ENCODE results near the gene PABPC3. TPM values are rescaled to one million over a fixed set of nuclear protein-coding genes. Genes with fewer than 3 reads are reported as not detected.

Gene PABPC3
- polyA plus RNA-seq, 1 of the 3 experiments (the other 2 are of a cell fraction) = 0.02 TPM

- no peak overlapping the region for H3K9ac ChIP-seq
- ChIA-PET POLR2A (no interaction called here), CTCF (no interaction called here)
- no peaks in the 10 kb centered on the region for H3K9me3 ChIP-seq
- H4K20me1 ChIP-seq (ENCODE audit: insufficient read depth) = no peaks in the 10 kb centered on the region
- WGBS (ENCODE audit: low lambda C conversion rate) = 44% methylated on average over 5 of the region's 5 CpGs
- H2AFZ ChIP-seq (ENCODE audit: low read depth) = no peak overlapping the region
- no peak overlapping the region for H3K27ac ChIP-seq (ENCODE audit: low read depth in 2 of 2, low read length in 1 of 2)
- no peaks in the 10 kb centered on the region for H3F3A ChIP-seq (replicated peaks; ENCODE audit: insufficient read depth)
- no peak for DNase-seq
- H3K9me2 ChIP-seq = no peaks in the 10 kb centered on the region
- H3K4me3 ChIP-seq (ENCODE audit: low read depth in 2 of 2, low read length in 1 of 2) = no peak overlapping the region
- H3K79me2 ChIP-seq (ENCODE audit: insufficient read depth) = no peaks in the 10 kb centered on the region
- no peaks in the 10 kb centered on the region for H3K4me1 ChIP-seq (ENCODE audit: control insufficient read depth in 1 of 2, insufficient read depth in 2 of 2, low read depth in 1 of 2, low read length in 1 of 2)
- H3K4me2 ChIP-seq = no peak overlapping the region
- no peak for TF ChIP-seq MEF2A (IDR thresholded peaks at IDR 0.05; ENCODE audit: borderline replicate concordance, low read depth)
- TF ChIP-seq CHD2 (IDR thresholded peaks at IDR 0.05; ENCODE audit: low read length, partially characterized antibody) = no peak
- TF ChIP-seq YY1 (IDR thresholded peaks at IDR 0.05; ENCODE audit: low read depth) = no peak
- no peak for TF ChIP-seq TCF12 (IDR thresholded peaks at IDR 0.05)
- no peak for TF ChIP-seq FOXJ3 (CRISPR knock-in tag; IDR thresholded peaks at IDR 0.05)
- TF ChIP-seq MAX (IDR thresholded peaks at IDR 0.05; ENCODE audit: low read depth) = no peak
- TF ChIP-seq IRF3 (IDR thresholded peaks at IDR 0.05; ENCODE audit: low read depth, low read length) = no peak
- no peak for TF ChIP-seq RFX5 (IDR thresholded peaks at IDR 0.05; ENCODE audit: low read length)
- no peak for TF ChIP-seq NRF1 (IDR thresholded peaks at IDR 0.05; ENCODE audit: low read depth, low read length)
- no peak for TF ChIP-seq FOXM1 (IDR thresholded peaks at IDR 0.05; ENCODE audit: low read depth)
- TF ChIP-seq, protein P1, sequence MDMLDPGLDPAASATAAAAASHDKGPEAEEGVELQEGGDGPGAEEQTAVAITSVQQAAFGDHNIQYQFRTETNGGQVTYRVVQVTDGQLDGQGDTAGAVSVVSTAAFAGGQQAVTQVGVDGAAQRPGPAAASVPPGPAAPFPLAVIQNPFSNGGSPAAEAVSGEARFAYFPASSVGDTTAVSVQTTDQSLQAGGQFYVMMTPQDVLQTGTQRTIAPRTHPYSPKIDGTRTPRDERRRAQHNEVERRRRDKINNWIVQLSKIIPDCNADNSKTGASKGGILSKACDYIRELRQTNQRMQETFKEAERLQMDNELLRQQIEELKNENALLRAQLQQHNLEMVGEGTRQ (IDR thresholded peaks at IDR 0.05; ENCODE audit: borderline replicate concordance, low read depth, low read length) = no peak
- TF ChIP-seq TEAD4 (IDR thresholded peaks at IDR 0.05; ENCODE audit: borderline replicate concordance, insufficient read depth) = no peak
- no peak for TF ChIP-seq EP300 (IDR thresholded peaks at IDR 0.05; ENCODE audit: borderline replicate concordance in 1 of 2, low read depth in 1 of 2, low read length in 1 of 2)
- TF ChIP-seq POLR2AphosphoS5 (IDR thresholded peaks at IDR 0.05; ENCODE audit: low read depth, low read length) = no peak
- no peak for TF ChIP-seq EZH2phosphoT487 (IDR thresholded peaks at IDR 0.05; ENCODE audit: borderline replicate concordance, low read depth)
- no peak for TF ChIP-seq RCOR1 (IDR thresholded peaks at IDR 0.05; ENCODE audit: low read length)
- no peak for TF ChIP-seq GABPA (IDR thresholded peaks at IDR 0.05; ENCODE audit: low read depth)
- H3K27me3 ChIP-seq (ENCODE audit: insufficient read depth) = peaks cover 9% of the 10 kb centered on the region; the same call in 1 of the 2 replicates
- no peaks in the 10 kb centered on the region for H3K36me3 ChIP-seq (replicated peaks in 1 of 2; ENCODE audit: control insufficient read depth in 1 of 2, insufficient read depth in 2 of 2, low read length in 1 of 2)
Measured at GRCh38 chr13:25148402-25148771, 52.5 kb downstream of the PABPC3 start.

Small RNAs within 50 kb of the gene (small RNA-seq; reads per million reads assigned to genes)
- gene AL359757.2 = 0 reads per million in 7 experiments

Other genes starting within 250 kb of the PABPC3 start
- not detected in 2 replicates for gene AMER2, start 76.2 kb downstream of the PABPC3 start, polyA plus RNA-seq (2012; rRNA removed)
- 4.8 and 6.7 TPM in 2 replicates for gene MTMR6, start 191.4 kb downstream of the PABPC3 start, polyA plus RNA-seq (2012; rRNA removed)
- gene NUP58, start 205.5 kb downstream of the PABPC3 start, polyA plus RNA-seq (2012; rRNA removed) = 18.1 and 24.5 TPM in 2 replicates